ENCODE data around the gene CIAO1. TPM values are rescaled to one million over a fixed set of nuclear protein-coding genes. Genes with fewer than 3 reads are reported as not detected.

Gene CIAO1
- polyA plus RNA-seq, 2 of the 4 experiments (the other 2 are of a cell fraction) = 83.2 to 99.7 TPM

- Histone ChIP-seq H3K4me1 (no peaks in the 10 kb centered on the region), H3K4me3 (no peak overlapping the region), H3K4me2 (no peak overlapping the region), H3K9me3 (no peaks in the 10 kb centered on the region), H3K27ac (no peak overlapping the region)
- 60% methylated on average over 3 of the region's 3 CpGs for WGBS (ENCODE audit: missing lambda C conversion rate)
- DNase-seq (ENCODE audit: low read depth in 1 of 2, low spot score in 1 of 2) (no peak), FAIRE-seq (no peak), ATAC-seq (no peak)
- ChIA-PET CTCF (interaction anchor here (0.7 to 2.7 kb wide), 4 partner anchors 14 to 170 kb away, joined by 3 to 13 read pairs (median 7); partner anchors contain the start of genes CIAO1 and TMEM127), POLR2A (interaction anchor here (0.6 kb wide), 1 partner anchor 30 kb away, joined by 3 read pairs; the partner anchor contains the start of gene STARD7)
- TF ChIP-seq USF2 (IDR thresholded peaks at IDR 0.05) (no peak), ZC3H11A (IDR thresholded peaks at IDR 0.05) (no peak), GATA3 (IDR thresholded peaks at IDR 0.05; ENCODE audit: borderline replicate concordance) (no peak), RAD21 (conservative IDR thresholded peaks at IDR 0.05 in 1 of 2, IDR thresholded peaks at IDR 0.05 in 1 of 2) (no peak), POLR2A (IDR thresholded peaks at IDR 0.05; ENCODE audit: low read length) (no peak), EHMT2 (IDR thresholded peaks at IDR 0.05; ENCODE audit: low read depth) (no peak), ZFP36 (IDR thresholded peaks at IDR 0.05; ENCODE audit: borderline replicate concordance, partially characterized antibody) (no peak), CEBPB (IDR thresholded peaks at IDR 0.05) (no peak), HEYL (CRISPR knock-in tag; IDR thresholded peaks at IDR 0.05) (no peak), FOSB (CRISPR knock-in tag; IDR thresholded peaks at IDR 0.05) (no peak), E2F6 (IDR thresholded peaks at IDR 0.05; ENCODE audit: borderline replicate concordance, low read depth) (no peak), FOSL2 (IDR thresholded peaks at IDR 0.05) (no peak), FOSL2 (CRISPR knock-in tag; IDR thresholded peaks at IDR 0.05) (no peak), MAZ (IDR thresholded peaks at IDR 0.05; ENCODE audit: borderline replicate concordance, low read depth, low read length) (no peak), NR3C1 (IDR thresholded peaks at IDR 0.05) (no peak), BCL3 (IDR thresholded peaks at IDR 0.05) (no peak), ATOH8 (CRISPR knock-in tag; IDR thresholded peaks at IDR 0.05; ENCODE audit: low read depth) (no peak), JUN (IDR thresholded peaks at IDR 0.05) (no peak), CHD2 (IDR thresholded peaks at IDR 0.05; ENCODE audit: low read length, partially characterized antibody) (no peak), SMC3 (IDR thresholded peaks at IDR 0.05) (no peak), JUNB (IDR thresholded peaks at IDR 0.05) (no peak)
These were observed 26.9 kb upstream of the CIAO1 start for GRCh38 chr2:96239091-96239490.

GRCh38 chr2:96239745-96240264, 26.2 kb upstream of the CIAO1 start:
- POLR2A ChIA-PET = interaction anchor here (0.6 to 0.8 kb wide), 2 partner anchors 20 to 31 kb away, joined by 3 read pairs; partner anchors contain the start of gene STARD7
- DNase-seq (ENCODE audit: low read depth in 1 of 2, low spot score in 1 of 2) = no peak
- ATAC-seq = peak in 1 of 2 experiments; percentile 19; a peak in 2 of 6 replicates
- Histone ChIP-seq H3K4me2 (no peak overlapping the region), H3K4me1 (no peaks in the 10 kb centered on the region), H3K27ac (no peak overlapping the region), H3K9me3 (no peaks in the 10 kb centered on the region), H3K4me3 (no peak overlapping the region)
- CTCF ChIA-PET = interaction anchor here (0.7 to 2.7 kb wide), 5 partner anchors 9 to 169 kb away, joined by 3 to 13 read pairs (median 5); partner anchors contain the start of genes CIAO1 and TMEM127
- no peak for TF ChIP-seq CEBPB (IDR thresholded peaks at IDR 0.05)
- no peak for TF ChIP-seq E2F6 (IDR thresholded peaks at IDR 0.05; ENCODE audit: borderline replicate concordance, low read depth)
- no peak for TF ChIP-seq CTCF (IDR thresholded peaks at IDR 0.05)
- TF ChIP-seq USF2 (IDR thresholded peaks at IDR 0.05) = no peak
- no peak for TF ChIP-seq POLR2A (IDR thresholded peaks at IDR 0.05; ENCODE audit: low read length)
- TF ChIP-seq HOXA7 (CRISPR knock-in tag; IDR thresholded peaks at IDR 0.05) = no peak
- FAIRE-seq = no peak
- WGBS (ENCODE audit: missing lambda C conversion rate) = 93% methylated on average over 8 of the region's 9 CpGs
